Activated B cell treated with CpG ODN at 0.5 μM for 24 hours (primary cell): ENCODE data around the gene FGF5. TPM values are rescaled to one million over a fixed set of nuclear protein-coding genes. Genes with fewer than 3 reads are reported as not detected.

Source experiments
- ATAC-seq: fragments of 200-7000 bp; cut with Tn5 transposase; one replicate; pipeline ENCODE4 v1.10.0; 2021; ENCODE audit warnings: low read depth, mild to moderate bottlenecking, moderate library complexity
- CTCF ChIA-PET: fragments of 350-600 bp; sonication (Branson Sonifier 250); formaldehyde crosslinking; loops from one replicate; lab custom pipeline; 2021; ENCODE audit warnings: antibody characterized with exemption; lab: Charles Lee
- POLR2A ChIA-PET: fragments of 350-600 bp; sonication (Branson Sonifier 250); formaldehyde crosslinking; loops from one replicate; lab custom pipeline; 2021; ENCODE audit warnings: antibody characterized with exemption; lab: Charles Lee
- DNase-seq: peaks from one replicate; pipeline ENCODE4 v3.0.0; 2022
- H3K27ac Mint-ChIP-seq: one replicate; pipeline ENCODE4 v1.8.0; 2020; ENCODE audit warnings: mixed read lengths
- H3K27me3 Mint-ChIP-seq: one replicate; pipeline ENCODE4 v1.8.0; 2021; ENCODE audit warnings: mixed read lengths
- H3K36me3 Mint-ChIP-seq: one replicate; pipeline ENCODE4 v1.8.0; 2021; ENCODE audit warnings: low read depth, mixed read lengths
- H3K4me1 Mint-ChIP-seq: one replicate; pipeline ENCODE4 v1.8.0; 2021; ENCODE audit warnings: mixed read lengths
- H3K4me3 Mint-ChIP-seq: one replicate; pipeline ENCODE4 v1.8.0; 2020; ENCODE audit warnings: mild to moderate bottlenecking, mixed read lengths
- H3K9me3 Mint-ChIP-seq: one replicate; pipeline ENCODE4 v1.8.0; 2020; ENCODE audit warnings: mixed read lengths
- CTCF ChIP-seq: fragments of 200-600 bp; IDR thresholded peaks from one replicate; pipeline ENCODE4 v1.8.0; 2022; ENCODE audit warnings: antibody characterized with exemption, mild to moderate bottlenecking
- intact Hi-C: fragments of 100-400 bp; cut with micrococcal nuclease; formaldehyde crosslinking; loops from one replicate; pipeline ENCODE4 v1.15.1; 2024
- total RNA-seq: library from RNA; stranded (reverse); gene quantifications from 2 replicates; pipeline ENCODE4 v1.2.3, GENCODE V29; 2022

Gene FGF5
- total RNA-seq, 1 donor from 2014 or later, result not detected

GRCh38 chr4:80331693-80332092 is 65.2 kb downstream of the FGF5 start:
- no peak for TF ChIP-seq CTCF
- intact Hi-C loops, result no loop called here
- peaks cover 13% of the 10 kb centered on the region for H3K27me3 Mint-ChIP-seq
- H3K27ac Mint-ChIP-seq, result no peak overlapping the region
- DNase-seq (no peak), ATAC-seq (no peak)
- CTCF ChIA-PET, result no interaction called here
- POLR2A ChIA-PET, result no interaction called here
- no peaks in the 10 kb centered on the region for H3K9me3 Mint-ChIP-seq
- peaks cover 12% of the 10 kb centered on the region for H3K4me1 Mint-ChIP-seq
- no peak overlapping the region for H3K4me3 Mint-ChIP-seq
- H3K36me3 Mint-ChIP-seq, result no peaks in the 10 kb centered on the region

- no peak for ATAC-seq
- no peak overlapping the region for H3K27ac Mint-ChIP-seq
- intact Hi-C loops, result no loop called here
- H3K4me3 Mint-ChIP-seq, result no peak overlapping the region
- no peak for DNase-seq
- no peaks in the 10 kb centered on the region for H3K9me3 Mint-ChIP-seq
- TF ChIP-seq CTCF, result no peak
- CTCF ChIA-PET, result interaction anchor here (1.1 kb wide), 1 partner anchor 30 kb away, joined by 3 read pairs; no protein-coding TSS in a partner anchor
- H3K4me1 Mint-ChIP-seq, result peaks cover 12% of the 10 kb centered on the region
- POLR2A ChIA-PET, result no interaction called here
- no peaks in the 10 kb centered on the region for H3K36me3 Mint-ChIP-seq
- peaks cover 13% of the 10 kb centered on the region for H3K27me3 Mint-ChIP-seq
Measured at GRCh38 chr4:80333121-80333520, 66.7 kb downstream of the FGF5 start.

- CTCF ChIA-PET, result no interaction called here
- Mint-ChIP-seq H3K9me3 (no peaks in the 10 kb centered on the region), H3K36me3 (no peaks in the 10 kb centered on the region), H3K27ac (no peak overlapping the region), H3K4me3 (no peak overlapping the region), H3K27me3 (peaks cover 22% of the 10 kb centered on the region), H3K4me1 (peaks cover 12% of the 10 kb centered on the region)
- TF ChIP-seq CTCF, result no peak
- POLR2A ChIA-PET, result no interaction called here
- intact Hi-C loops, result no loop called here
- DNase-seq (no peak), ATAC-seq (no peak)
Measured at GRCh38 chr4:80334568-80334967, 68.1 kb downstream of the FGF5 start.

- peaks cover 12% of the 10 kb centered on the region for H3K4me1 Mint-ChIP-seq
- H3K36me3 Mint-ChIP-seq, result no peaks in the 10 kb centered on the region
- peak overlapping the region; percentile 83 for H3K4me3 Mint-ChIP-seq
- ATAC-seq (no peak), DNase-seq (no peak)
- H3K27me3 Mint-ChIP-seq, result peaks cover 25% of the 10 kb centered on the region
- H3K9me3 Mint-ChIP-seq, result no peaks in the 10 kb centered on the region
- CTCF ChIA-PET, result no interaction called here
- POLR2A ChIA-PET, result no interaction called here
- H3K27ac Mint-ChIP-seq, result no peak overlapping the region
- intact Hi-C loops, result no loop called here
- no peak for TF ChIP-seq CTCF
Measured at GRCh38 chr4:80335226-80335553, 68.7 kb downstream of the FGF5 start.

- no peak for TF ChIP-seq CTCF
- H3K9me3 Mint-ChIP-seq, result no peaks in the 10 kb centered on the region
- ChIA-PET POLR2A (no interaction called here), CTCF (no interaction called here)
- H3K4me1 Mint-ChIP-seq, result peaks cover 12% of the 10 kb centered on the region
- H3K27me3 Mint-ChIP-seq, result peaks cover 25% of the 10 kb centered on the region
- no peaks in the 10 kb centered on the region for H3K36me3 Mint-ChIP-seq
- H3K4me3 Mint-ChIP-seq, result peak within 1 kb of the TSS; percentile 83
- H3K27ac Mint-ChIP-seq, result no peak within 1 kb of the TSS
- peak; percentile 85 for ATAC-seq
- intact Hi-C loops, result no loop called here
- peak; percentile 32 for DNase-seq
Measured at GRCh38 chr4:80335554-80336358, 69.3 kb downstream of the FGF5 start, which contains the start of gene CFAP299. Gene CFAP299 (plus strand): TSS chr4:80335730.
